ENCODE data around the gene NAGK. TPM values are rescaled to one million over a fixed set of nuclear protein-coding genes. Genes with fewer than 3 reads are reported as not detected.
"Not testable (repeated sequence)": the region's sequence is repeated elsewhere in the genome, so short reads cannot be mapped to it uniquely, and the experiment has no call there.

The NAGK gene
- total RNA-seq, 1 donor from 2014 or later, result 96.2 TPM

DNA sequence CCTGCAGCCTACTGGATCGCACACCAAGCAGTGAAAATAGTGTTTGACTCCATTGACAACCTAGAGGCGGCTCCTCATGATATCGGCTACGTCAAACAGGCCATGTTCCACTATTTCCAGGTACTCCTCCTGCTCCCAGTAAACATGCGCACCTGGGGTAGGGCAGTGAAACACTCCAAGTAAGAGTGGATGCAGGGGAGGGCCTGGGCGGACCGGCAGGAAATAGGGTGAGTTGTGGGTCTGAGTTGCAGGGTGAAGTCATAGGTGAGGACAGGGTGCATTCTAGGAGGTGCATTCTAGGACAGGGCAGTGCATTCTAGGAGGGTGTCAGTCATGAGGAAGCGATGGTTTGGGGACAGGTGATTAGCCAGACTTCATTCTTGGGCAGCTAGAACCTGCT, 5.0 kb downstream of the NAGK start:
- Mint-ChIP-seq H3K36me3 (peaks cover 17% of the 10 kb centered on the region), H3K4me3 (no peak overlapping the region), H3K4me1 (peaks cover 25% of the 10 kb centered on the region), H3K27me3 (ENCODE audit: low read depth) (no peaks in the 10 kb centered on the region), H3K27ac (no peak overlapping the region), H3K9me3 (no peaks in the 10 kb centered on the region)
- TF ChIP-seq, protein P1, sequence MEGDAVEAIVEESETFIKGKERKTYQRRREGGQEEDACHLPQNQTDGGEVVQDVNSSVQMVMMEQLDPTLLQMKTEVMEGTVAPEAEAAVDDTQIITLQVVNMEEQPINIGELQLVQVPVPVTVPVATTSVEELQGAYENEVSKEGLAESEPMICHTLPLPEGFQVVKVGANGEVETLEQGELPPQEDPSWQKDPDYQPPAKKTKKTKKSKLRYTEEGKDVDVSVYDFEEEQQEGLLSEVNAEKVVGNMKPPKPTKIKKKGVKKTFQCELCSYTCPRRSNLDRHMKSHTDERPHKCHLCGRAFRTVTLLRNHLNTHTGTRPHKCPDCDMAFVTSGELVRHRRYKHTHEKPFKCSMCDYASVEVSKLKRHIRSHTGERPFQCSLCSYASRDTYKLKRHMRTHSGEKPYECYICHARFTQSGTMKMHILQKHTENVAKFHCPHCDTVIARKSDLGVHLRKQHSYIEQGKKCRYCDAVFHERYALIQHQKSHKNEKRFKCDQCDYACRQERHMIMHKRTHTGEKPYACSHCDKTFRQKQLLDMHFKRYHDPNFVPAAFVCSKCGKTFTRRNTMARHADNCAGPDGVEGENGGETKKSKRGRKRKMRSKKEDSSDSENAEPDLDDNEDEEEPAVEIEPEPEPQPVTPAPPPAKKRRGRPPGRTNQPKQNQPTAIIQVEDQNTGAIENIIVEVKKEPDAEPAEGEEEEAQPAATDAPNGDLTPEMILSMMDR (IDR thresholded peaks at IDR 0.05; ENCODE audit: unreplicated experiment), result no peak
- DNase-seq (ENCODE audit: low spot score in 2 of 2, unreplicated experiment in 2 of 2), result no peak

DNA sequence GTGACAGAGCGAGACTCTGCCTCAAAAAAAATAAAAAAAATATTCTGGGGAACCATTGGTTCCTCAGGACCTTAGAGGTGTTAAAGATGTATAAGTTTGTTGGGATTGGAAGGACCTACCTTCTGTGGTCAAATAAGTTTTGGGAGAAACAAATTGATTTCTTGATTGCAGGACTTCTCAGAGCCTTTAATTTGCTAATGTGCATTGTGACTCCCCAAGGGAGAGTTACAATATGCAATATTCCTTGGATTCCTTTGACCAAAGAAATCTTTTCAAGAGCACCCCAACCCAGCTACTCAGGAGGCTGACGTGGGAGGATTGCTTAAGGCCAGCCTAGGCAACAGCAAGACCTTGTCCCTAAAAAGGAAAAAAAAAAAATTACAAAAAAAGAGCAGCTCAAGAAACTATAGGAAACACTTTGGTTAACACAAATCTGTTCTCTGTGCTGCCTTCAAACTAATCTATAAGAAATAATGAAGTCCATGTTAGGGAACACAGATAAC, 6.5 kb downstream of the NAGK start:
- DNase-seq (ENCODE audit: low spot score in 2 of 2, unreplicated experiment in 2 of 2), result no peak
- Mint-ChIP-seq H3K4me1 (peaks cover 14% of the 10 kb centered on the region), H3K27ac (no peak overlapping the region), H3K4me3 (no peak overlapping the region), H3K27me3 (ENCODE audit: low read depth) (no peaks in the 10 kb centered on the region), H3K9me3 (no peaks in the 10 kb centered on the region), H3K36me3 (peaks cover 23% of the 10 kb centered on the region)
- TF ChIP-seq, protein P1 (IDR thresholded peaks at IDR 0.05; ENCODE audit: unreplicated experiment), result no peak

DNA sequence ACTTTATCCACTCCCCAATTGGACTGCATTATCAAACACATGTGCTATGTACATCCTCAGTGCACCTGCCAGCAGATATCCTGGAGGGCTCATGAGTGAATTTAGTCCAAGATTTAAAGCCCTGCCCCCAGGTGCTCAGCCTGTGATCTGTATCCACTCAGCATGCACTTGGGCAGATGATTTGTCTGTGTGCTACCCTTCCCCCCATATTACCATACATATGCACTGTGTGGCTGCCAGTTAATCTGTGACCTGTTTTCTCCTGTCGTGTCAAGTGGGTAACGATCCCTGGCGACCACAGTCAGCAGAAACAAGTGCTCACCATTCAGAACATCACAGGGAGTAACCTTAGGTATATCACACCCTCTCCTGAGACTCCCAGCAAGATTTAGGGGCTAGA, 10.2 kb downstream of the NAGK start:
- Mint-ChIP-seq H3K27ac (no peak overlapping the region), H3K36me3 (peaks cover 19% of the 10 kb centered on the region), H3K4me1 (no peaks in the 10 kb centered on the region), H3K27me3 (ENCODE audit: low read depth) (no peaks in the 10 kb centered on the region), H3K4me3 (no peak overlapping the region), H3K9me3 (no peaks in the 10 kb centered on the region)
- TF ChIP-seq, protein P1 (IDR thresholded peaks at IDR 0.05; ENCODE audit: unreplicated experiment), result no peak
- DNase-seq (ENCODE audit: low spot score in 2 of 2, unreplicated experiment in 2 of 2), result no peak

DNA sequence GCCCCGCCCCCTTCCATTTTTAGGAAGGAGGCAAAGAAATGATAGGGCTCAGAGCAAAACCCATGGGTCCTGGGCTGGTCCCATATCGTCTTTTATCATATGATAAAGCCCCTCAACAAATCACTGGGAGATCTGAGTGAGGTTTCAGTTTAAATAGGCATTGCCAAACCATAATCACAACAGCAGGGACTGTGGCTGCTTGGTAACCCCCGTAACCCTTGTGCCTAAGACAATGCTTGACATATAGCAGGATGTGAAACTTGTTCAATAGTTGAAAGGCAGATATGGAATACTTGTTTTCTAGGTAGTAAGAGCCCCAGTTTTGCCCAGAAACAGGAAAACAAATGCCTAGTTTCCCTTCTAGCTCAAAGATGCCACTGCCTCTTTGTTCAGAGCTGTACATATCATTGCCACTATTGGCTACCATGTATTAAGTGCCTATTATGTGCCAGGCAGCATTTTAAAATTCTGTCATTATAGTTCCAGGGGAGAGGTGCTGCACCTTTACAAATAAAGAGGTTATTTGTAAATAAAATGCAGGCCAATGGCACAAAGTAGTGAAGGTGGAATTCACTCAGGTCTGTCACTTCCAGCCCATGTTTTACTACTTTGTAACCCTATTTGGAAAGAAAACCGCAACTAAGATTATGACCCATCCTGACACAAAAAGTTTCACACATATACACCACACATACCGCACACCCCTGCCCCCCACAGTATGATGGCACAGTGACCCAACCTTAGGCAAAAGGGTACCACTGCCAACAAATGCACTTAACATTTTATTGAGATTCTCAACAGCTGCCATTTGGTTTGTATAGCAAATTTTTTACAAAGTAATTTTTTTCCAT, 14.2 kb downstream of the NAGK start:
- no peaks in the 10 kb centered on the region for H3K9me3 Mint-ChIP-seq
- peaks cover 36% of the 10 kb centered on the region for H3K27me3 Mint-ChIP-seq (ENCODE audit: low read depth)
- no peak overlapping the region for H3K27ac Mint-ChIP-seq
- TF ChIP-seq, protein P1 (IDR thresholded peaks at IDR 0.05; ENCODE audit: unreplicated experiment), result no peak
- peaks cover 8% of the 10 kb centered on the region for H3K36me3 Mint-ChIP-seq
- H3K4me1 Mint-ChIP-seq, result peaks cover 6% of the 10 kb centered on the region
- no peak for DNase-seq (ENCODE audit: low spot score in 2 of 2, unreplicated experiment in 2 of 2)
- H3K4me3 Mint-ChIP-seq, result no peak overlapping the region

DNA sequence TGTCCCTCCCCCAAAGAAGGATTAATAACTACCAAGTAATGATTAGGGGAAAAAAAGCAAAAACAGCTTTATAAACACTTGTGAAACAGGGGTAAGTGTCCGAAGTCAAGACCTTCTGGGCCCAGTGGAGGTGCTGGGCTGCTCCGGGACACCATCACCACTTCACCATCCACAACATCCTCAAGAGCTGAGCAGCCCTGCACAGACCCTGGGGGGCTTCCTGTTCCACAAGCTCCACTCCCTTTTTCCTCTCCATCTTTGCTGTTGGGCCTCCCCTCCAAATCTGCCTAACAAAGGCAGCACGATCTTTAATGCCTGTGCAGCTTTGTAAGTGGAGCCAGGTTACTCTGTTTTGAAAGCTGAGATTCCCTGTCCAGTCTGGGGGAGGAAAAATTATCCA, 14.8 kb downstream of the NAGK start:
- peaks cover 43% of the 10 kb centered on the region for H3K27me3 Mint-ChIP-seq (ENCODE audit: low read depth)
- not testable (repeated sequence) for H3K36me3 Mint-ChIP-seq; H3K4me1 Mint-ChIP-seq; DNase-seq (ENCODE audit: low spot score in 2 of 2, unreplicated experiment in 2 of 2); H3K27ac Mint-ChIP-seq; H3K9me3 Mint-ChIP-seq; H3K4me3 Mint-ChIP-seq

DNA sequence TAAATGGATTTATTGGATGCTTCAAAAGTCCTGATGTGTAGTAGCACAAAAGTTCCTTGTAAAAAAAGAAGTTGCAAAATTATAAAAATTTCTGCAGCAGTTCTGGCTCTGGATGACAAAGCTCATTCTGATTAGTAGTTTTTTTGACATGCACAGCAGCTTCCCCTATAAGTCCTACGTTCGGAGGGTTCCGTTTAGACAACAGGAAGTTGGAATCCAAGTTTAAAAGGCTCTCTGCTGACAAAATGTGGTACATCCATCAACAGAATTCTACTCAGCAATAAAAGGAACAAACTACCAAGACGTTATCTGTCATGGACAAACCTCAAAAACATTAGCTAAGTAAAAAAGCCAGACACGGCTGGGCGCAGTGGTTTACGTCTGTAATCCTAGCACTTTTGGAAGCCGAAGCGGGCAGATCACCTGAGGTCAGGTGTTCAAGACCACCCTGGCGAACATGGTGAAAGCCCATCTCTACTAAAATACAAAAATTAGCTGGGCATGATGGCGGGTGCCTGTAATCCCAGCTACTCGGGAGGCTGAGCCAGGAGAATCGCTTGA, 15.4 kb downstream of the NAGK start:
- H3K4me3 Mint-ChIP-seq; DNase-seq (ENCODE audit: low spot score in 2 of 2, unreplicated experiment in 2 of 2); H3K36me3 Mint-ChIP-seq; H3K27ac Mint-ChIP-seq; H3K4me1 Mint-ChIP-seq; H3K9me3 Mint-ChIP-seq: not testable (repeated sequence)
- H3K27me3 Mint-ChIP-seq (ENCODE audit: low read depth), result peaks cover 48% of the 10 kb centered on the region

DNA sequence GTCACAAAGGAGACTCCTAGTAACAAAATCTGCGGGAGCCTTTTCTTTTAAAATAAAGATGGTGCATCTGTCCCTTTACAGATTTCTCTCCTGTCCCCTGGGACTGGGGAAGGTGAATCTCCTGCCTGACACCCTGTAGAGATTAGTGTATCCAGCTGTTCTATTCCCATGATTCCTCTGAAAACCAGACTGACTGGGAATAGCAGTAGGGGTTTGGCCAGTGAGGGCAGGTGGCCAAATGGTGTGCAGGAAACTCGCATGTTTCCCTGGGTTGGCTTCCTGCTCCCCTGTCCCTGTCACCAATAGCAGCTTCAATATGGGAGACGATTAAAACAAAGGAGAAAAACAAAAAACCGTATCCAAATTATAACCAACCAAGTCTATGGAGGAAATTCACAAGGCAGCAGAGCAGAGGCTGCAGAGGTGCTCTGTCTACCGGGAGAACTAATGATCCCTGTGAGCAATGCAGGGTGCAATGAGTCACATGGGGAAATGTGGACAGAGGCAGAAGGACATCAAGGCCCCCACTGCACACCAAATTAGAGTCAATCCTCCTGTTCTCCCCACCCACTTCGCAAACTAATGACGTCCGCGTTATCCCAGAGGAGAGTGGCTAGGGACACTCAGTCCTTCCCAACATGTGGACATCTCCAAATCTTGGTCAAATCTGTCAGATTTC, 17.0 kb downstream of the NAGK start:
- H3K27ac Mint-ChIP-seq, result not testable (repeated sequence)

DNA sequence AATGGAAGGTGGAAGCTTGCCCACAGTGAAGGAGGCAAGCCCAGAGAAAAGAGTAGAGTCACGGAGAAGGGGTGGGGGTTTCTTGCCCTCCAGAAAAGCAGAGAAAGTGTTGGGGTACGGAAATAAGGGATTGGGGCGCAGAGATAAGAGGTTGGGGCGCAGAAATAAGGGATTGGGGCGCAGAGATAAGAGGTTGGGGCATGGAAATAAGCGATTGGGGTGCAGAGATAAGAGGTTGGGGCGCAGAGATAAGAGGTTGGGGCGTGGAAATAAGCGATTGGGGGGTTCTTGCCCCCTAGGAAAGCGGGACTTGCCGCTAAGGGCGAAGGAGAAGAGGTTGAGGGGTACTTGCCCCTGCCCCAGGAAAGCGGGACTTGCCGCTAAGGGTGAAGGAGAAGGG, 21.0 kb downstream of the NAGK start:
- not testable (repeated sequence) for H3K9me3 Mint-ChIP-seq; DNase-seq (ENCODE audit: low spot score in 2 of 2, unreplicated experiment in 2 of 2); H3K4me1 Mint-ChIP-seq; H3K4me3 Mint-ChIP-seq; H3K36me3 Mint-ChIP-seq; H3K27ac Mint-ChIP-seq
- H3K27me3 Mint-ChIP-seq (ENCODE audit: low read depth), result peaks cover 72% of the 10 kb centered on the region

More for the DNA sequence above, 17.0 kb downstream of the NAGK start:
- DNase-seq (ENCODE audit: low spot score in 2 of 2, unreplicated experiment in 2 of 2); H3K36me3 Mint-ChIP-seq; H3K4me3 Mint-ChIP-seq; H3K4me1 Mint-ChIP-seq; H3K9me3 Mint-ChIP-seq: not testable (repeated sequence)
- H3K27me3 Mint-ChIP-seq (ENCODE audit: low read depth), result peaks cover 64% of the 10 kb centered on the region

DNA sequence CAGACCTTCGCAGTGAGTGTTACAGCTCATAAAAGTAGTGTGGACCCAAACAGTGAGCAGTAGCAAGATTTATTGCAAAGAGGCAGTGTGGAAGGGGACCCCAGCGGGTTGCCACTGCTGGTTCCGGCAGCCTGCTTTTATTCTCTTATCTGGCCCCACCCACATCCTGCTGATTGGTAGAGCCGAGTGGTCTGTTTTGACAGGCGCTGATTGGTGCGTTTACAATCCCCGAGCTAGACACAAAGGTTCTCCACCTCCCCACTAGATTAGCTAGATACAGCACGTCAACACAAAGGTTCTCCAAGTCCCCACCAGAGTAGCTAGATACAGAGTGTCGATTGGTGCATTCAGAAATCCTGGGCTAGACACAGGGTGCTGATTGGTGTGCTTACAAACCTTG, 23.4 kb downstream of the NAGK start:
- not testable (repeated sequence) for H3K4me3 Mint-ChIP-seq; H3K9me3 Mint-ChIP-seq; H3K27ac Mint-ChIP-seq; H3K4me1 Mint-ChIP-seq; DNase-seq (ENCODE audit: low spot score in 2 of 2, unreplicated experiment in 2 of 2); H3K36me3 Mint-ChIP-seq
- peaks cover 52% of the 10 kb centered on the region for H3K27me3 Mint-ChIP-seq (ENCODE audit: low read depth)
